PC-9 (cell line): ENCODE measurements around the gene MYO5A. TPM values are rescaled to one million over a fixed set of nuclear protein-coding genes. Genes with fewer than 3 reads are reported as not detected.
"Not testable (repeated sequence)": the region's sequence is repeated elsewhere in the genome, so short reads cannot be mapped to it uniquely, and the experiment has no call there.

ENCODE experiments used
- Bru-seq: library from RNA; stranded (reverse); fragments of 400-500 nt; gene quantifications from one replicate; lab custom pipeline; 2021; lab: Mats Ljungman, UMichigan
- BruChase-seq, 2 experiments: library from RNA; stranded (reverse); fragments of 400-500 nt; gene quantifications; one replicate each; lab custom pipeline; 2021; lab: Mats Ljungman, UMichigan
- BruUV-seq: library from RNA; stranded (reverse); fragments of 400-500 nt; replicated peaks from 2 replicates; lab custom pipeline; 2021; lab: Mats Ljungman, UMichigan
- CTCF ChIA-PET: fragments of 300-600 bp; sonication (Branson Sonifier 250); formaldehyde crosslinking; loops from one replicate; lab custom pipeline; 2022; ENCODE audit warnings: antibody characterized with exemption; lab: Charles Lee
- POLR2A ChIA-PET: fragments of 300-600 bp; sonication (Branson Sonifier 250); formaldehyde crosslinking; loops from one replicate; lab custom pipeline; 2022; ENCODE audit warnings: antibody characterized with exemption; ENCODE audit not compliant: unreplicated experiment; lab: Charles Lee
- DNase-seq, 2 experiments: peaks; one replicate each; pipeline versions ENCODE4 v3.0.0 to v3.0.0-alpha.2; 2015 to 2022; ENCODE audit warnings: mixed read lengths in 1 of 2
- H2AFZ ChIP-seq: fragments of 200-600 bp; sonication (generic); 2 replicates; pipeline ENCODE4 v1.8.1; 2017; ENCODE audit warnings: antibody characterized with exemption
- H3F3A ChIP-seq: fragments of 200-600 bp; sonication (generic); 2 replicates; pipeline ENCODE4 v1.8.1; 2017; ENCODE audit warnings: antibody characterized with exemption, mild to moderate bottlenecking, low read depth; ENCODE audit not compliant: insufficient read depth
- H3K27ac ChIP-seq: fragments of 200-600 bp; sonication (generic); 2 replicates; pipeline ENCODE4 v1.6.1; 2016; ENCODE audit warnings: mixed run types
- H3K27me3 ChIP-seq: fragments of 200-600 bp; sonication (generic); 2 replicates; pipeline ENCODE4 v1.6.1; 2016; ENCODE audit warnings: low read depth, mixed run types; ENCODE audit not compliant: insufficient read depth
- H3K36me3 ChIP-seq: fragments of 200-600 bp; sonication (generic); 2 replicates; pipeline ENCODE4 v1.6.1; 2016; ENCODE audit warnings: low read depth, mixed run types
- H3K4me1 ChIP-seq: fragments of 200-600 bp; sonication (generic); replicated peaks from 2 replicates; pipeline ENCODE4 v1.6.1; 2016; ENCODE audit warnings: mixed run types; ENCODE audit not compliant: insufficient read depth
- H3K4me2 ChIP-seq: fragments of 200-600 bp; sonication (generic); 2 replicates; pipeline ENCODE4 v1.6.1; 2017; ENCODE audit warnings: mixed run types
- H3K4me3 ChIP-seq: fragments of 200-600 bp; sonication (generic); 2 replicates; pipeline ENCODE4 v1.6.1; 2016; ENCODE audit warnings: mixed run types
- H3K79me2 ChIP-seq: fragments of 200-600 bp; sonication (generic); 2 replicates; pipeline ENCODE4 v1.6.1; 2017; ENCODE audit warnings: low read depth, mixed run types
- H3K9me2 ChIP-seq: fragments of 200-600 bp; sonication (generic); 2 replicates; pipeline ENCODE4 v1.8.1; 2017; ENCODE audit warnings: mild to moderate bottlenecking; ENCODE audit not compliant: insufficient read depth
- H3K9me3 ChIP-seq: fragments of 200-600 bp; sonication (generic); 2 replicates; pipeline ENCODE4 v1.8.1; 2016; ENCODE audit warnings: low read depth; ENCODE audit not compliant: insufficient read depth
- H4K20me1 ChIP-seq: fragments of 200-600 bp; sonication (generic); 2 replicates; pipeline ENCODE4 v1.8.1; 2017; ENCODE audit not compliant: insufficient read depth
- CTCF ChIP-seq: fragments of 200-600 bp; sonication (generic); conservative IDR thresholded peaks from 2 replicates; pipeline ENCODE4 v1.6.1; 2017; ENCODE audit warnings: mixed run types, antibody characterized with exemption, mild to moderate bottlenecking, moderate library complexity
- EZH2 ChIP-seq: fragments of 200-600 bp; sonication (generic); IDR thresholded peaks from 2 replicates; pipeline ENCODE4 v1.8.0; 2017; ENCODE audit warnings: antibody characterized with exemption, low read depth
- intact Hi-C: fragments of 100-400 bp; cut with micrococcal nuclease; formaldehyde crosslinking; loops from one replicate; pipeline ENCODE4 v1.10.0; 2022; ENCODE audit not compliant: unreplicated experiment
- long read RNA-seq: library from polyadenylated mRNA; stranded (forward); transcript quantifications from one replicate; pipeline ENCODE4 v2.0.0, GENCODE V29; 2022
- total RNA-seq: library from RNA; stranded (reverse); gene quantifications from 2 replicates; pipeline ENCODE4 v1.2.3, GENCODE V29; 2021

The MYO5A gene
- 8.7 and 10.7 TPM in 2 replicates for total RNA-seq
- Bru-seq, nascent RNA: percentile 48 among the genes with signal in this experiment
- percentile 42 among the genes with signal in this experiment for BruChase-seq, experiment 1, labeled RNA remaining after a 2-hour chase
- percentile 47 among the genes with signal in this experiment for BruChase-seq, experiment 2, labeled RNA remaining after a 6-hour chase
- long read RNA-seq: 0 reads

GRCh38 chr15:52528564-52529340 lies at the start of gene MYO5A:
Gene MYO5A (minus strand): TSS chr15:52528880. CDS start chr15:52528806, 74 bp downstream.
- no peaks in the 10 kb centered on the region for H3K9me2 ChIP-seq
- H4K20me1 ChIP-seq: no peaks in the 10 kb centered on the region
- peak within 1 kb of the TSS; percentile 74 for H3K4me3 ChIP-seq
- TF ChIP-seq EZH2 (no peak), CTCF (no peak)
- intact Hi-C loops: loop anchor here (5.0 kb wide), 2 partner anchors 196 to 271 kb away; no protein-coding TSS in a partner anchor
- H3K4me1 ChIP-seq: no peaks in the 10 kb centered on the region
- no peaks in the 10 kb centered on the region for H3K9me3 ChIP-seq
- no peaks in the 10 kb centered on the region for H3K36me3 ChIP-seq
- ChIA-PET POLR2A (interaction anchor here (0.6 kb wide), 1 partner anchor 276 kb away, joined by 10 read pairs; no protein-coding TSS in a partner anchor), CTCF (no interaction called here)
- H3K79me2 ChIP-seq: no peaks in the 10 kb centered on the region
- H3K27me3 ChIP-seq: no peaks in the 10 kb centered on the region
- H2AFZ ChIP-seq: peak within 1 kb of the TSS; percentile 92
- no peak within 1 kb of the TSS for H3K27ac ChIP-seq
- no TSS peak for BruUV-seq
- peak in 1 of 2 experiments; percentile 62 for DNase-seq
- H3K4me2 ChIP-seq: peak within 1 kb of the TSS; percentile 89
- no peaks in the 10 kb centered on the region for H3F3A ChIP-seq

GRCh38 chr15:52576692-52577091 lies 48.0 kb upstream of the MYO5A start:
- intact Hi-C loops: no loop called here
- H2AFZ ChIP-seq: no peak overlapping the region
- no peaks in the 10 kb centered on the region for H3K4me1 ChIP-seq
- H3K36me3 ChIP-seq: no peaks in the 10 kb centered on the region
- H3K79me2 ChIP-seq: no peaks in the 10 kb centered on the region
- H3K9me2 ChIP-seq: no peaks in the 10 kb centered on the region
- no peak for DNase-seq
- no peaks in the 10 kb centered on the region for H4K20me1 ChIP-seq
- no peak for TF ChIP-seq CTCF
- no peak for TF ChIP-seq EZH2
- H3F3A ChIP-seq: no peaks in the 10 kb centered on the region
- CTCF ChIA-PET: no interaction called here
- POLR2A ChIA-PET: interaction anchor here (0.7 kb wide), 1 partner anchor 77 kb away, joined by 3 read pairs; no protein-coding TSS in a partner anchor
- H3K4me3 ChIP-seq: no peak overlapping the region
- BruUV-seq: no TSS peak
- H3K27me3 ChIP-seq: no peaks in the 10 kb centered on the region
- no peaks in the 10 kb centered on the region for H3K9me3 ChIP-seq
- H3K4me2 ChIP-seq: no peak overlapping the region
- H3K27ac ChIP-seq: no peak overlapping the region

- intact Hi-C loops, CTCF ChIA-PET, H3K4me1 ChIP-seq, POLR2A ChIA-PET, DNase-seq, H3K4me3 ChIP-seq, H3K27me3 ChIP-seq, H3K79me2 ChIP-seq, H3K9me3 ChIP-seq, H3K9me2 ChIP-seq, H3F3A ChIP-seq, H3K36me3 ChIP-seq, H4K20me1 ChIP-seq, H3K4me2 ChIP-seq, H2AFZ ChIP-seq, BruUV-seq, H3K27ac ChIP-seq: not testable (repeated sequence)
Observed at GRCh38 chr15:52575573-52575972, 46.9 kb upstream of the MYO5A start.
